Left ventricle myocardium inferior (tissue), 1 donor: ENCODE results near the gene TGM1. TPM values are rescaled to one million over a fixed set of nuclear protein-coding genes. Genes with fewer than 3 reads are reported as not detected.

Source experiments
- DNase-seq: peaks from one replicate; pipeline ENCODE4 v3.0.0-alpha.2; 2020
- H3K27ac ChIP-seq: fragments of 200-600 bp; replicated peaks from 2 replicates; pipeline ENCODE4 v1.8.0; 2021
- H3K27me3 ChIP-seq: fragments of 200-600 bp; 2 replicates; pipeline ENCODE4 v1.8.0; 2021; ENCODE audit warnings: low read depth
- H3K36me3 ChIP-seq: fragments of 200-600 bp; 2 replicates; pipeline ENCODE4 v1.8.0; 2021
- H3K4me1 ChIP-seq: fragments of 200-600 bp; 2 replicates; pipeline ENCODE4 v1.8.0; 2021
- H3K4me3 ChIP-seq: fragments of 200-600 bp; 2 replicates; pipeline ENCODE4 v1.8.0; 2021; ENCODE audit warnings: mild to moderate bottlenecking, moderate library complexity
- H3K9me3 ChIP-seq: fragments of 200-600 bp; replicated peaks from 2 replicates; pipeline ENCODE4 v1.8.0; 2021
- intact Hi-C: fragments of 100-400 bp; cut with micrococcal nuclease; formaldehyde crosslinking; loops from one replicate; pipeline ENCODE4 v1.11.0; 2022
- total RNA-seq: library from RNA; stranded (reverse); fragmentation: NEBNext Ultra II Directional; extraction: Animal tissue kit (Norgen Biotek cat#: 25700); gene quantifications from one replicate; pipeline ENCODE4 v1.2.1, GENCODE V29; 2021
- TF ChIP-seq, protein P1 (sequence below): fragments of 200-600 bp; IDR thresholded peaks from 2 replicates; pipeline ENCODE4 v1.8.0; 2021; ENCODE audit warnings: antibody characterized with exemption, mild to moderate bottlenecking, borderline replicate concordance
- donor health status: DM: no; HTN: yes; CAD: no; lungs with severe emphysema.

TGM1 gene
- total RNA-seq, 1 donor from 2014 or later = 0.96 TPM

DNA sequence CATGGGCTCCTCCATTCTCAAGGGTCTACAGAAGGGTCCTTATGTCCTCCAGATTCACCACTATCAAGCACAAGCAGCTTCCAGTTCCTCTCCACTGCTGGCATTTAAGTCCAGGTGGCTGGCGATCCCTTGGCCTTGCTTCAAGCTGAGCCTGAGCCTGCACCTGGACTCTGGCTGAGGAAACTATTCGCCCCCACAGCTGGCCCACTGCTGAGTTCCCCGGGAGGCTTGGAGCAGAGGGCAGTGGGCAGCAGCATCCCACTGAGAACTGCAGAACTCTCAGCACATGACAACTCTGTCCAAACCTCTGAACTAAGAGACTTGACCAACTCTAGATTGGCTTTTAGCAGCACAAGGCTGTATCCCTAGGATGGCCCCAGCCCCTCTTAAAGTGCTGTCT lies 19.8 kb upstream of the TGM1 start:
- H3K27me3 ChIP-seq = no peaks in the 10 kb centered on the region
- no peak for DNase-seq
- intact Hi-C loops = no loop called here
- H3K9me3 ChIP-seq = no peaks in the 10 kb centered on the region
- peaks cover 33% of the 10 kb centered on the region for H3K4me1 ChIP-seq
- no peaks in the 10 kb centered on the region for H3K36me3 ChIP-seq
- no peak overlapping the region for H3K4me3 ChIP-seq
- H3K27ac ChIP-seq = no peak overlapping the region
- TF ChIP-seq, protein P1, sequence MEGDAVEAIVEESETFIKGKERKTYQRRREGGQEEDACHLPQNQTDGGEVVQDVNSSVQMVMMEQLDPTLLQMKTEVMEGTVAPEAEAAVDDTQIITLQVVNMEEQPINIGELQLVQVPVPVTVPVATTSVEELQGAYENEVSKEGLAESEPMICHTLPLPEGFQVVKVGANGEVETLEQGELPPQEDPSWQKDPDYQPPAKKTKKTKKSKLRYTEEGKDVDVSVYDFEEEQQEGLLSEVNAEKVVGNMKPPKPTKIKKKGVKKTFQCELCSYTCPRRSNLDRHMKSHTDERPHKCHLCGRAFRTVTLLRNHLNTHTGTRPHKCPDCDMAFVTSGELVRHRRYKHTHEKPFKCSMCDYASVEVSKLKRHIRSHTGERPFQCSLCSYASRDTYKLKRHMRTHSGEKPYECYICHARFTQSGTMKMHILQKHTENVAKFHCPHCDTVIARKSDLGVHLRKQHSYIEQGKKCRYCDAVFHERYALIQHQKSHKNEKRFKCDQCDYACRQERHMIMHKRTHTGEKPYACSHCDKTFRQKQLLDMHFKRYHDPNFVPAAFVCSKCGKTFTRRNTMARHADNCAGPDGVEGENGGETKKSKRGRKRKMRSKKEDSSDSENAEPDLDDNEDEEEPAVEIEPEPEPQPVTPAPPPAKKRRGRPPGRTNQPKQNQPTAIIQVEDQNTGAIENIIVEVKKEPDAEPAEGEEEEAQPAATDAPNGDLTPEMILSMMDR = no peak

DNA sequence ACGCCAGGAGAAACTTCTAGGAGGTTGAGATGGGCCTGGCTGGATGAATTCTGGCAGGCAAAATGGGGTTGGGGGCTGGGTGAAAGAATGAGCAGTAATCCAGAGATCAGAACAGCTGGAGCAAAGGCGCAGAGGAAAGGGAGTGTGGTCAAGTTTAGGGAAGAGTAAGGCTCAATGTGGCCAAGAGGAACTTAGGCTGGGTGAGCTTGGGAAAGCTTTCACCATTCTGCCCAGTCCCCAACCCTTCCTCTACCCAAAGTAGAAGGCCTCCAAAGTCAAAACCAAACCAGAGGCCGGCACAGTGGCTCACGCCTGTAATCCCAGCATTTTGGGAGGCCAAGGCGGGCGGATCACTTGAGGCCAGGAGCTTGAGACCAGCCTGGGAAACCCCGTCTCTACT lies 18.7 kb upstream of the TGM1 start:
- Histone ChIP-seq H3K27me3 (no peaks in the 10 kb centered on the region), H3K36me3 (no peaks in the 10 kb centered on the region), H3K4me3 (no peak overlapping the region), H3K9me3 (no peaks in the 10 kb centered on the region), H3K4me1 (peaks cover 33% of the 10 kb centered on the region), H3K27ac (no peak overlapping the region)
- DNase-seq = no peak
- intact Hi-C loops = no loop called here
- TF ChIP-seq, protein P1 = no peak

DNA sequence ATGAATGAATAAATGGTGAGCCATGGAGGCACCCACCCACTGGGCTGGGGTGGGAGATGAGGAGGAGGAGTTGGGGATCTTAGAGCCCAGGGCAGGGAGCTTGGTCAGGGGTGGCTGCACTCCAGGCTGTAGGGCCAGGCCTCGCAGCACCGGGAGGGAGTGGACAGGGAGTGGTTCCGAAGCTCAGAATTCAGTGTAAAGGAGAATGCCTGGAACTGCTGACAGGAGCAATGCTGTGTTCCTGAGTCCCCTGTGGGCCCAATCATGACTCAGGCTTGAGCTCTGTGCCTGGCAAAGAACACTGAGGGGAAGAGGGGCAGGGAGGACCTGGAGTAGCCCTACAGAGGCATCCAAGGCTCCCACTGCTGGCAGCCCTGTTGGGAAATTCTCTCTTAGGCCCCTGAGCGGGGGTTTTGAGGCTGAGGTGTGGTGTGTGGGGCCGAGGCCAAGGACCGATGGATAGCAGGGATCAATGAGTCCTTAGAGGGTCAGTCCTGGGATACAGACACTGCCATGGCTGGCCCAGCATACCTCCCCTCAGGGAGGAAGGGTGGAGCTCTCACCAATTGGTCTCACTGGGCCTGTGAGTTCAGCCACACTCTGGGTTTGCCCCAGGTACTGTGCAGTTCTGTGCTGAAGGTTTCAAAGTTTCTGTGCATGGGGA lies 18.0 kb upstream of the TGM1 start:
- peak overlapping the region; percentile 81 for H3K27ac ChIP-seq

DNA sequence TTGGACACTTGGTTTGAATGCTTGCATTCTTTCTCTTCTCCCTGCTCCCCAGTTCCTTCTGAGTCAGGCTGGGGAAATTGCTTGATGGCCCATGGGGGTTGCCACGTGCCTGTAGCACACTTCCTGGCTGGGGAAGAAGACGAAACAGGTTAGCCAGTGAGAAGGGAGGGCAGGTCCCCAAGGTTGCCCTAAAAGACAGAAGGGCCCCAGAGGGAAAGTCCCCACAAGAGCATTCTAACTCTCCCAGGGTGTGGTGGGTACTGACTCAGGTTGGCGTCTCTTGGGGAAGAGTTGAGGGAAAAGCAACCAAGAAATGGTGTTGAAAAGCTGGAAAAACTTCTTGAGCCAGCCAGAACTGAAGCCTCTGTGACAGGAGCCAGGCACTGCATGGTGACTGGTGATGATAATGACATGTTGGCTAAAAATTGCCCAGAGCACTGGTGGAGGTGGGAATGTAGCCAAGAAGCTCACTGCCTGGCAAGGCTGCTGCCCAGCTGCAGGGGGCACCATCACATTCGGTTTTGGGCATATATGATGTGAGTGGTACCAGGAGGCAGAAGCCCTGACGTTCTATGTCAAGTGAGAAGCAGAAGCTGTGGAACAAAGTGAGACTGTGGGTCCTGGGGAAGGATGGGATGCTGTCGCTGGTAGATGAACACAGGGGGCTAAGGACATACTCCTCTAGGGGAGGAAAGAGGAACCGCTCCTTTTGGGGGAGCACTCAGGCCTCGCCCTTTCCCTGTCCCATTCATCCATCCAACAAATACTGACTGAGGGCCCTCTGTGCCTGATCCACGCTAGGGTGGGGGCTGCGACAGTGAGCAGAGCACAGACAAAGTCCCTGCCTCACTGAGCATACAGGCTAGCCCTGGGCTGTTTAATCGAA lies 16.6 kb upstream of the TGM1 start:
- Histone ChIP-seq H3K27ac (peak overlapping the region; percentile 81), H3K36me3 (no peaks in the 10 kb centered on the region), H3K4me3 (no peak overlapping the region), H3K4me1 (peaks cover 34% of the 10 kb centered on the region), H3K27me3 (no peaks in the 10 kb centered on the region), H3K9me3 (no peaks in the 10 kb centered on the region)
- DNase-seq = peak; percentile 48
- TF ChIP-seq, protein P1 = peak; percentile 62
- intact Hi-C loops = no loop called here

More for the DNA sequence above, 18.0 kb upstream of the TGM1 start:
- no peak for DNase-seq
- peaks cover 33% of the 10 kb centered on the region for H3K4me1 ChIP-seq
- intact Hi-C loops = no loop called here
- H3K9me3 ChIP-seq = no peaks in the 10 kb centered on the region
- H3K4me3 ChIP-seq = no peak overlapping the region
- no peaks in the 10 kb centered on the region for H3K36me3 ChIP-seq
- TF ChIP-seq, protein P1 = no peak
- no peaks in the 10 kb centered on the region for H3K27me3 ChIP-seq

DNA sequence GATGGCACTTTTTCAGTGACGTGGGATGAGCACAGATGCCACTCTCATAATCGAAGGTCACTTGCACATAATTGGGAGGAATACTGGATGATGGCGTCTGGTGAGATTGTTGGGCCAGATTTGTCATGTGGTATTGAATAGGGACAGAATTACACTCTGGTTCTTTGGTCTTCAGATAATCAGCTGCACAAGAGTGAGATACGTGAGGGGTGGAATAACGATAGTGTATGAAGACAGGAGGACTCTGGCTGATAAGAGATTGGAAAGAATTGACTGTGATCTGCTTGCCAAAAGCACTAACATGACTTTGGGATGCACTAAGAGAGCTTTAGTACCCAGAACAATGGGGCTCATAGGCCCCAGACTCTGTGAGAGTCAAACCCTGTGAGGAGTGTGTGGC lies 15.4 kb upstream of the TGM1 start:
- H3K27me3 ChIP-seq = no peaks in the 10 kb centered on the region
- H3K4me1 ChIP-seq = peaks cover 44% of the 10 kb centered on the region
- H3K4me3 ChIP-seq = no peak overlapping the region
- no peaks in the 10 kb centered on the region for H3K36me3 ChIP-seq
- TF ChIP-seq, protein P1 = no peak
- intact Hi-C loops = no loop called here
- H3K9me3 ChIP-seq = no peaks in the 10 kb centered on the region
- peak overlapping the region; percentile 81 for H3K27ac ChIP-seq
- no peak for DNase-seq
